LoVo (cell line): ENCODE measurements around the gene CSHL1.
A peak's percentile ranks its signal among the peaks of the same experiment; 100 is the strongest.
"Not testable (repeated sequence)": the region's sequence is repeated elsewhere in the genome, so short reads cannot be mapped to it uniquely, and the experiment has no call there.

Source experiments
- DNase-seq: peaks from one replicate; pipeline ENCODE4 v3.0.0-alpha.2; 2016; ENCODE audit warnings: low spot score

The CSHL1 gene

DNA sequence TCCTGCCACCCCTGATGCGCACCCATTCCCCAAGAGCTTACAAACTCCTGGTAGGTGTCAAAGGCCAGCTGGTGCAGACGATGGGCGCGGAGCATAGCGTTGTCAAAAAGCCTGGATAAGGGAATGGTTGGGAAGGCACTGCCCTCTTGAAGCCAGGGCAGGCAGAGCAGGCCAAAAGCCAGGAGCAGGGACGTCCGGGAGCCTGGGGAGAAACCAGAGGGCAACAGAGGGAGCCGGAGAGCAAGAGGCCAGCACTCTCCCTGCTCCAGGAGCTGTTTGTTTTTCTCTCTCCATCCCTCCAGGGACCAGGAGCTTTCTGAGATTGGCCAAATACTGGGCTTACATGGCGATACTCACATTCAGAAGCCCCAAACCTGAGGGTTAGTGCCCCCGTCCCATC, 7.2 kb upstream of the CSHL1 start:
- DNase-seq = no peak

DNA sequence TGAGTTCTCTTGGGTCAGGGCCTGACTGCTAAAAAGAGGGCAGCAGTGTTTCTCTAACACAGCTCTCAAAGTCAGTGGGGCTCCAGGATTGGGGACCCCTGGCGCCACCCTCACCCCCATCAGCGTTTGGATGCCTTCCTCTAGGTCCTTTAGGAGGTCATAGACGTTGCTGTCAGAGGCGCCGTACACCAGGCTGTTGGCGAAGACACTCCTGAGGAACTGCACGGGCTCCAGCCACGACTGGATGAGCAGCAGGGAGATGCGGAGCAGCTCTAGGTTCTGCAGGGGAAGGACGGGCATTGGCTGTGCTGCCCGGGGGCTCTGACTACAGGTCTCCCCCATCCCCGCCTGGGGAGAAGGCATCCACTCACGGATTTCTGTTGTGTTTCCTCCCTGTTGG, 6.6 kb upstream of the CSHL1 start:
- DNase-seq = no peak

DNA sequence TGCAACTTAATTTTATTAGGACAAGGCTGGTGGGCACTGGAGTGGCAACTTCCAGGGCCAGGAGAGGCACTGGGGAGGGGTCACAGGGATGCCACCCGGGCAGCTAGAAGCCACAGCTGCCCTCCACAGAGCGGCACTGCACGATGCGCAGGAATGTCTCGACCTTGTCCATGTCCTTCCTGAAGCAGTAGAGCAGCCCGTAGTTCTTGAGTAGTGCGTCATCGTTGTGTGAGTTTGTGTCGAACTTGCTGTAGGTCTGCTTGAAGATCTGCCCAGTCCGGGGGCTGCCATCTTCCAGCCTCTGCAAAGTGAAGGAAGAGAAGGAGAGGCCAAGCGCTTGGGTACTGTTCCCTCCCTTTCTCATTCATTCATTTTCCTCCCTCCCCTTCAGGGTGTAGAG, 6.1 kb upstream of the CSHL1 start:
- not testable (repeated sequence) for DNase-seq

DNA sequence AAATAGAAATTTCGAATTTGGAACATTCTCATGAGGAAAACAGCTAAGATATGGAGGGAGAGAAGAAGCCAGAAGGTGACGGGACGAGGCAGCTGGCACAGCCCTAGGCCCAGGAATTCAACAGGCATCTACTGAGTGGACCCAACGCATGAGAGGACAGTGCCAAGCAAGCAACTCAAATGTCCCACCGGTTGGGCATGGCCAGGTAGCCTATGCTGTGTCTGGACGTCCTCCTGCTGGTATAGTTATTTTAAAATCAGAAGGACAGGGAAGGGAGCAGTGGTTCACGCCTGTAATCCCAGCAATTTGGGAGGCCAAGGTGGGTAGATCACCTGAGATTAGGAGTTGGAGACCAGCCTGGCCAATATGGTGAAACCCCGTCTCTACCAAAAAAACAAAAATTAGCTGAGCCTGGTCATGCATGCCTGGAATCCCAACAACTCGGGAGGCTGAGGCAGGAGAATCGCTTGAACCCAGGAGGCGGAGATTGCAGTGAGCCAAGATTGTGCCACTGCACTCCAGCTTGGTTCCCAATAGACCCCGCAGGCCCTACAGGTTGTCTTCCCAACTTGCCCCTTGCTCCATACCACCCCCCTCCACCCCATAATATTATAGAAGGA, 5.6 kb upstream of the CSHL1 start:
- DNase-seq = no peak

DNA sequence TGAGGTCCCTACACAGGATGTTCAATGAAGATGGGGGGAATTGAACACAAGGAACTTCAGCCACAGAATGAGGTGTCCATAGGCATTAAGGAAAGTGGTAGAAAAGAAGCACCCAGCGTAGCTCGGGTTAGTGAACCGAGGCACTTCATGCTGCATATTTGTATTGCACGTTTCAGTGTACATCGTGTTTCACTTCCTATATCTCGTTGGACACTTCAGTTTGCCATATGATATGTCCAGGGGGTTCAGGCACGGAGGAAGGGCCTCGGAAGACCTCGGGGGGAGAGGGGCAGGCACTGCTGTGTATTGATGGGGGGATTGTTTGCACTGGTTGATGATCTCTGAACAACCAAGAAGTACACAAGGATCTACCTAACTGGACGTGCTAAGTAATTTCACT, 4.7 kb upstream of the CSHL1 start:
- not testable (repeated sequence) for DNase-seq

DNA sequence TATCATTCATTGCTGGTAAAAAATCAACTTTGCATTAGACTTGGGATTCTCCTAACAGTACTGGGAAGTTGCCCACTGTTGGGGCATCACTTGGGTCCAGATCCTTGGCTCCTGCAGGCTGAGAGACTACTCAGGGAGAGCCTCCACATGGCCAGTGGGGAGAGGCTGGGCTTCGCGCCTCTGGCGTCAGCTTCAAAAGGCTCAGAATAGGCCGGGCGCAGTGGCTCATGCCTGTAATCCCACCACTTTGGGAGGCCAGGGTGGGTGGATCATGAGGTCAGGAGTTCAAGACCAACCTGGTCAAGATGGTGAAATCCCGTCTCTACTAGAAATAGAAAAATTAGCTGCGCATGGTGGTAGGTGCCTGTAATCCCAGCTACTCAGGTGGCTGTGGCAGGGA, 3.4 kb upstream of the CSHL1 start:
- no peak for DNase-seq

DNA sequence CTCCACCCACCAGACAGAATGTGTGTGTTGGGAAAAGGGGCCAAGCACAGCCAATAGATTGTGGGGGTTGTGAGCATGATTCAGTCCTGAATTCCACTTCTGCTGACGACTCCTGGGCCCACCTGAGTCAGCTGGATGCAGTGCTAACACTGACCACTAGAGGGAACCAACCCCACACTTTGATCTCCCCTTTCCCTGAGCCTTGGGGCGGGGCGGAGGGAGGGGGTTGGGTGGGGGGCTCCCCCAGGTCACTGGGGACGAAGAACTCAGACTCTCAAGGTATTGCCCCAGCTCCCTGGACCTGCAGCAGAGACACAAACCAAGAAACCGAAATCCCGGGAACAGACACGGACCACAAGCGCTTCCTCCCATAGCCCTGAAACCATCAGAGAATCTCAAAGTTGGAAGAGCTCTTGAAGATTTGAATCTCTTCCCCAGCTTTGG, 621 bp upstream of the CSHL1 start:
- peak; percentile 24 for DNase-seq

DNA sequence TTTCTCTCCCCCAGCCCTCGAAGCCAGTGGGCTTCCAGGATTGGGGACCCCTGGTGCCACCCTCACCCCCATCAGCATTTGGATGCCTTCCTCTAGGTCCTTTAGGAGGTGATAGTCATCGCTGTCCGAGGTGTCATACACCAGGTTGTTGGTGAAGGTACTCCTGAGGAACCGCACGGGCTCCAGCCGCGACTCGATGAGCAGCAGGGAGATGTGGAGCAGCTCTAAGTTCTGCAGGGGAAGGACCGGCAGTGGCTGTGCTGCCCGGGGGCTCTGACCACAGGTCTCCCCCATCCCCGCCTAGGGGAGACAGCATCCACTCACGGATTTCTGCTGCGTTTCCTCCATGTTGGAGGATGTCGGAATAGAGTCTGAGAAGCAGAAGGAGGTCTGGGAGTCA, 962 bp downstream of the CSHL1 start:
- DNase-seq = no peak

DNA sequence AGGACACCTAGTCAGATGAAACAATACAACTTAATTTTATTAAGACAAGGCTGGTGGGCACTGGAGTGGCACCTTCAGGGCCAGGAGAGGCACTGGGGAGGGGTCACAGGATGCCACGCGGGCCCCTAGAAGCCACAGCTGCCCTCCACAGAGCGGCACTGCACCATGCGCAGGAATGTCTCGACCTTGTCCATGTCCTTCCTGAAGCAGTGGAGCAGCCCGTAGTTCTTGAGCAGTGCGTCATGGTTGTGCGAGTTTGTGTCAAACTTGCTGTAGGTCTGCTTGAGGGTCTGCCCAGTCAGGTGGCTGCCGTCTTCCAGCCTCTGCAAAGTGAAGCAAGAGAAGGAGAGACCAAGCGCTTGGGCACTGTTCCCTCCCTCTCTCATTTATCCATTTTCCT, 1.5 kb downstream of the CSHL1 start:
- DNase-seq = not testable (repeated sequence)

DNA sequence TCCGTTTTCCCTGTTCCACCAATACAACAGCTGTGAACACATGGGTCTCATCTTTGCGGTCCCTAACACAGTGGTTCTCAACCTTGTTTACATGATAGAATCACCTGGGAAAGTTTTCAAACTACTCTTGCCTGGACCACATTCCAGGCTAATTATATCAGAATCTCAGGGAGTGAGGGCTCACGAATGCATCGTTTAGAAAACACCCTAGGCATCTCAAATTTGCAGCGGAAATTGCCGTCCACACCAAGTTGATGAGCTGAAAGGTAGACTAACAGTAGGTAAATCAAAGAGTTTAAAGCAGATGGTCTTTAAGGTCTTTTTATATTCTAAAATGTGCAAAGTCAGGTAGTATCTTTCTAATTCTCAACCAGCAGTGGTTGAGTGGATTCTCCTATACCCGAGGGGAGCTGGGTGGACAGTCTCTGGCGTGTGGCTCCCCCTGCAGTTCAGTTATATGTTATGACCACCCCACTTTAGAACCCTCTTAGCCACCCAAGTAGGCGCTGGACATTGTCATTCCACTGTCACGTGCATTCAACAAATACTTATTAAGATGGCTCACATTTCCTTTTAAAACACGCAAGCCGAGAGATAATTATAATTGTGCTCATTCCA, 3.8 kb downstream of the CSHL1 start:
- DNase-seq = not testable (repeated sequence)

DNA sequence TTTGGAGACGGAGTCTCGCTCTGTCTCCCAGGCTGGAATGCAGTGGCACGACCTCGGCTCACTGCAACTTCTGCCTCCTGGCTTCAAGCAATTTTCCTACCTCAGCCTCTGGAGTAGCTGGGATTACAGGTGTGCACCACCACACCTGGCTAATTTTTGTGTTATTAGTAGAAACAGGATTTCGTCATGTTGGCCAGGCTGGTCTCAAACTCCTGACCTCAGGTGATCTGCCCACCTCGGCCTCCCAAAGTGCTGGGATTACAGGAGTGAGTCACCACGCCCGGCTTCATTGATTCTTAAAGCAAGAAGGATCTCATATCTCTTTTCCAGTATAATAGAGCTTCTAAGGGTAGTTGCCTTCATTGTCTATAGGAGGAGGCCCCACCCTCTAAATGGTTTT, 6.3 kb downstream of the CSHL1 start:
- DNase-seq = not testable (repeated sequence)

DNA sequence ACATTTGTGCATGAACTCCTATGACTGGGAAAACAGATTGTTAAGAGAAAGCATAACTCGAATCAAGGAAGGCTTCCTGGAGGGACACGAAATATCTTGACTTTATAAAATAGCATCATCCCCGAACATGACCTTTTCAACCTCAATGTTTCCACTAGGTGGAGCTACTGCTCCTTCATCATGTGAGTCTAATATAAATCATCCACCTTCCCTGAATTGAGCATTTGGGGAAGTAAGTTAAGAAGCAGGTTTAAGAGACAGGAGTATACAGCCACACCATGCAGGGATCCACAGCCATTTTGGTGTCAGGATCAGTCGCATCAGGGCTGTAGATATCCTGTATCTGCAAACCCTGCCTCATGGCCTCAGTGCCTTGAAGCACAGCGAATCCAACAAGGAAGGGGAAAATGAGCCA, 7.3 kb downstream of the CSHL1 start:
- DNase-seq = not testable (repeated sequence)

DNA sequence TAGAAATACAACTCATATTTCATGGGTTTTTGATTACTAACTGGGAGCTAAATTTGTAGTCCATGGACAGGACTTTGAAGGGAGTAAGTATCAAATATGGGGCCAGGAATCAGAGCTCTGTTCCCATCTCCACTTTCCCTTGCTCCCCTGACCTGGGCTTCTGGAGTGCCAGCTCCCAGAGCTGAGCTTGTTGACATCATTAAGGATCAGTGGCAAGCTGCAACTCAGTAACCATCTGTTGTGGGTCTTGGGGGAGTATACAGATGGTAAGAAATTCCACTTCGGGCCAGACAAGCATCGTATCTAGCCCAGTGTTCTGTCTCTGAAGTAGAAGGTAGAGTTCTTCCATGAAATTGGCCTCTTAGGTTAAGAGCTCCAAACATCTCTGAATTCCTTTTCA, 9.1 kb downstream of the CSHL1 start:
- DNase-seq = not testable (repeated sequence)

DNA sequence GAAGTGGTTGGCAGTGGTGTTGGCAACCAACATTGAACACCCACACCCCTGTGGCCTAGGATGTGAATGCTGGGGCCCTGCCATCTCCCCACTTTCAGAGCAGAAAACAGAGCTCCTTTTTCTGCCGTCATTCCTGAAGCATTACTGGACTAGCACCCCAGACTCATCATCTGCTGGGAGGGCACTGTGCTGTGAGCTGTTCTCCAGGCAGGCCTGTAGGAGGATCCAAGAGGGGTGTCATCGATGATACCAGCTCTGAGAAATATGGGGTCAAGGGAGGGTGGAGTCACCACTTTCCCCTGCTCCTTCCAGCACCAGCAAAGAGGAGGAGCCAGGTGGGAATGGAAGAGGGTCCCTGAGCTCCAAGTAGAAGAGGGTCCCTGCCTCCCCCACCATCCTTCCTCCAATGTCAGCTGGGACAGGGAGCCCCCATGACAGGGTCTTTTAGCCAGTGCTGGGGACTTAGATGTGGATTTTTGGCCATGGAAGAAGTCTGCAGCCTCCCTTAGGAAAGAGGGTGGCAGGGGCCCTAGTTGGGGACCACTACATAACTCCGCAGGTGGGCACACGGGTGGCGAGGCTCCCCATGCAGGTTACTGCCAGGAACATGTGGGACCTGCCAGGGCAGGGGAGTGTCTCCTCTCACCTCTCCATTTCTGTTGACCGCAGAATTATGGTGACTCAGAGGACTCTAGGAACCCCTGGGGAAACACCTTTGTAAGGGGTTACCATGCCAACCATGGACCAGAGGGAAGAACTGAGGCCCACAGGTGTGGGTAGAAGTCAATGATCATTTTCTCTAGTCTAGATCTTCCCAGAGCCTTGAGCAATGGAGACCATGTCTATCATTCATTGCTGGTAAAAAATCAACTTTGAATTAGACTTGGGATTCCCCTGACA, 11.9 kb downstream of the CSHL1 start:
- peak; percentile 13 for DNase-seq

DNA sequence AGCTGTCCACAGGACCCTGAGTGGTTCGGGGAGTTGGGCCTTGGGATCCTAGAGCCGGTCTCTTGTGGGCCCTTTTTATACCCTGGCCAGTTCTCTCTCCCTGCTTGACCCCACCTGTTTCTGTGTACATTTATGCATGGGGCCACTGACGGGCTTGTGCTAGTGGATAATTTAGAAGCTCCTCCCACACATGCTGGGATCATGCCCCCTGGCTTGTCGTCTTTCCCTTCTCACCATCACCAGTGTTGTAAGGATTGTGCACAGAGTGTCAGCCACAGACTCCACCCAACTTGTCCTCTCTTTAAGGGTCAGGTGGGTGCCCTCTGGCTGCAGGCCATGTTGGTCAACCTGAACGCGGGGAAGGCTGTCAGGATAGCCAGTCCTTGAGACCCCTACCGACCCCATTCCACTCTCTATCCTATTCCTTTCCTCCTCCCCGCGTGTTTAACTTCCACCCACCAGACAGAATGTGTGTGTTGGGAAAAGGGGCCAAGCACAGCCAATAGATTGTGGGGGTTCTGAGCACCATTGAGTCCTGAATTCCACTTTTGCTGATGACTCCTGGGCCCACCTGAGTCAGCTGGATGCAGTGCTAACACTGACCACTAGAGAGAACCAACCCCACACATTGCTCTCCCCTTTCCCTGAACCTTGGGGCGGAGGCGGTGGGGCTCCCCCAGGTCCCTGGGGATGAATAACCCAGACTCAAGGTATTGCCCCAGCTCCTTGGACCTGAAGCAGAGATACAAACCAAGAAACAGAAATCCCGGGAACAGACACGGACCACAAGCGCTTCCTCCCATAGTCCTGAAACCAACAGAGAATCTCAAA, 14.3 kb downstream of the CSHL1 start, which contains the start of gene CSH1:
Gene CSH1, minus strand, starts transcription at position 51 of the 831 bp plus-strand sequence. CDS start 63 bp downstream, outside the sequence.
- not testable (repeated sequence) for DNase-seq

DNA sequence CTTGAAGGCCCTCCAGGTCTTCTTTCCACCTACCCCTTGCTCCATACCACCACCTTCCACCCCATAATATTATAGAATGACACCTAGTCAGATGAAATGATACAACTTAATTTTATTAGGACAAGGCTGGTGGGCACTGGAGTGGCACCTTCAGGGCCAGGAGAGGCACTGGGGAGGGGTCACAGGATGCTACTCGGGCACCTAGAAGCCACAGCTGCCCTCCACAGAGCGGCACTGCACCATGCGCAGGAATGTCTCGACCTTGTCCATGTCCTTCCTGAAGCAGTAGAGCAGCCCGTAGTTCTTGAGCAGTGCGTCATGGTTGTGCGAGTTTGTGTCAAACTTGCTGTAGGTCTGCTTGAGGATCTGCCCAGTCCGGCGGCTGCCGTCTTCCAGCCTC, 16.2 kb downstream of the CSHL1 start:
- DNase-seq = not testable (repeated sequence)

DNA sequence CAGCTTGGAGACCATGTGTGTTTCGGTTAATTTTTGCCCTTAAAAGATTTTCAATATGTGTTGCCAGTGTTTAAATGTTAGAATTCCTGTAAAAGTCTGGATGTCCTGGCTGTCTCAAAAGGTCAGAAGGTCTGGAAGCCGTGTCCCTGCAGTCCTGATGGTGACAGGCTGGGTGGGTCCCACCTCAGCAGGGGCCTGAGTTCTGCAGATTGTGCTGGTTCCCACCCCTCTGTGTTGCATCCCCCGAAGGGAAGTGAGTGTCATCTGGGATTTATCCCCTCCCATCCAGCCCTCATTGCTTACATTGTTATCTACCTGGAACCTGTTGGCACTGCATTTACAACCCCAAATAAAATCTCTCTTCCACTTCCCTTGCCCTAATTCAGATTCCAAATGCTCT, 17.0 kb downstream of the CSHL1 start:
- not testable (repeated sequence) for DNase-seq

DNA sequence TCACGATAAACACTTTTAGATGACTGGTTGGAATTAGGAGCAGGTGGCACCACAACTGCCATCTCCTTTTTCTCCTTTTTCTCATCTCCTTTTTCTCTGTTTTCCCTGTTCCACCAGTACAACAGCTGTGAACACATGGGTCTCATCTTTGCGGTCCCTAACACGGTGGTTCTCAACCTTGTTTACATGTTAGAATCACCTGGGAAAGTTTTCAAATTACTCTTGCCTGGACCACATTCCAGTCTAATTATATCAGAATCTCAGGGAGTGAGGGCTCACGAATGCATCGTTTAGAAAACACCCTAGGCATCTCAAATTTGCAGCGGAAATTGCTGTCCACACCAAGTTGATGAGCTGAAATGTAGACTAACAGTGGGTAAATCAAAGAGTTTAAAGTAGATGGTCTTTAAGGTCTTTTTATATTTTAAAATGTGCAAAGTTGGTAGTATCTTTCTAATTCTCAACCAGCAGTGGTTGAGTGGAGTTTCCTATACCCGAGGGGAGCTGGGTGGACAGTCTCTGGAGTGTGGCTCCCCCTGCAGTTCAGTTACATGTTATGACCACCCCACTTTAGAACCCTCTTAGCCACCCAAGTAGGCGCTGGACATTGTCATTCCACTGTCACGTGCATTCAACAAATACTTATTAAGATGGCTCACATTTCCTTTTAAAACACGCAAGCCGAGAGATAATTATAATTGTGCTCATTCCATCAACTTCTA, 18.6 kb downstream of the CSHL1 start:
- not testable (repeated sequence) for DNase-seq

DNA sequence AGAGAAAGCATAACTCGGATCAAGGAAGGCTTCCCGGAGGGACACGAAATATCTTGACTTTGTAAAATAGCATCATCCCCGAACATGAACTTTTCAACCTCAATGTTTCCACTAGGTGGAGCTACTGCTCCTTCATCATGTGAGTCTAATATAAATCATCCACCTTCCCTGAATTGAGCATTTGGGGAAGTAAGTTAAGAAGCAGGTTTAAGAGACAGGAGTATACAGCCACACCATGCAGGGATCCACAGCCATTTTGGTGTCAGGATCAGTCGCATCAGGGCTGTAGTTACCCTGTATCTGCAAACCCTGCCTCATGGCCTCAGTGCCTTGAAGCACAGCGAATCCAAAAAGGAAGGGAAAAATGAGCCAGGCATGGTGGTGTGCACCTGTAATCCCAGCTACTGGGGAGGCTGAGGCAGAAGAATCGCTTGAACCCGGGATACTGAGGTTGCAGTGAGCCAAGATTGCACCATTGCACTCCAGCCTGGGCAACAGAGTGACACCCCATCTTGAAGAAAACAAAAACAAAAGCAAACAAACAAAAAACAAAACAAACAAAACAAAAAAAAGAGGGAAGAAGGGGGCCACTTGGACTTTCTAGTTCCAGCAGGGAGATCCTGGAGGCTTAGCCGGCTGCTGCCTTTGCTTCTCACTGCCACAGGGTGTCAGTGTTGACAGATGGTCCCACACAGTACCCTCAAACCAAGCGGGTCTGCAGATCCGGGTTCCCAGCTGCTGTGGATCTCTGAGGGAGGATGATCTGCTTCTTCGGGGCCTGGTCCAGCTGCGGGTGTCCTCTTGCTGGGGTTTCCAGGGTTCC, 21.8 kb downstream of the CSHL1 start:
- not testable (repeated sequence) for DNase-seq

DNA sequence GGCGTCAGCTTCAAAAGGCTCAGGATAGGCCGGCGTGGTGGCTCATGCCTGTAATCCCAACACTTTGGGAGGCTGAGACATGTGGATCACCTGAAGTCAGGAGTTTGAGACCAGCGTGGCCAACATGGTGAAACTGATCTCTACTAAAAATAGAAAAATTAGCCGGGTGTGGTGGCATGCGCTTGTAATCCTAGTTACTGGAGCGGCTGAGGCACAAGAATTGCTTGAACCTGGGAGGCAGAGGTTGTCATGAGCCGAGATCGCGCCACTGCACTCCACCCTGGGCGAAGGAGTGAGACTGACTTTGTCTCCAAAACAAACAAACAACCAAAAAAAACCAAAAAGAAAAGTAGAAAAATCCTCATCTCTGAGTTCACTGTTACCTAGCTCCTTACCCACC, 25.9 kb downstream of the CSHL1 start:
- not testable (repeated sequence) for DNase-seq
